Esophagus muscularis mucosa (tissue), 4 donors: ENCODE measurements around the gene STAT3. TPM values are rescaled to one million over a fixed set of nuclear protein-coding genes. Genes with fewer than 3 reads are reported as not detected.
"Not testable (repeated sequence)": the region's sequence is repeated elsewhere in the genome, so short reads cannot be mapped to it uniquely, and the experiment has no call there.

Experiments used
- DNase-seq: peaks from one replicate; pipeline ENCODE4 v3.0.0-alpha.2; 2017; ENCODE audit errors: extremely low spot score
- H3K27ac ChIP-seq, 4 donors: fragments of 200-600 bp; sonication (generic); replicated peaks in 1 of 4; 1 replicate in 3 of 4; 2 replicates in 1 of 4; pipeline ENCODE4 v1.5.1; 2016 to 2019; ENCODE audit warnings: mild to moderate bottlenecking in 1 of 4
- H3K27me3 ChIP-seq, 4 donors: fragments of 200-600 bp; sonication (generic); one replicate each; pipeline versions ENCODE4 v1.5.1 to v1.6.0; 2016 to 2019
- H3K36me3 ChIP-seq, 4 donors: fragments of 200-600 bp; sonication (generic); one replicate each; pipeline ENCODE4 v1.5.1; 2016 to 2019
- H3K4me1 ChIP-seq, 4 donors: fragments of 200-600 bp; sonication (generic); one replicate each; pipeline ENCODE4 v1.5.1; 2016 to 2019
- H3K4me3 ChIP-seq, 4 donors: fragments of 200-600 bp; sonication (generic); 1 replicate in 2 of 4; 2 replicates in 2 of 4; pipeline ENCODE4 v1.5.1; 2016 to 2019; ENCODE audit warnings: mild to moderate bottlenecking in 4 of 4, moderate library complexity in 1 of 4
- H3K9me3 ChIP-seq, 4 donors: fragments of 200-600 bp; sonication (generic); 1 replicate in 3 of 4; 2 replicates in 1 of 4; pipeline ENCODE4 v1.5.1; 2016 to 2019
- EP300 ChIP-seq: sonication (generic); formaldehyde crosslinking; IDR thresholded peaks from one replicate; pipeline ENCODE4 v1.6.1; 2017; ENCODE audit warnings: antibody characterized with exemption
- POLR2A ChIP-seq: fragments of 450-650 bp; IDR thresholded peaks from one replicate; pipeline ENCODE4 v1.6.1; 2017; ENCODE audit warnings: antibody characterized with exemption, moderate library complexity, mild to moderate bottlenecking, low read depth
- POLR2AphosphoS5 ChIP-seq, 2 donors: sonication (generic); formaldehyde crosslinking; IDR thresholded peaks; one replicate each; pipeline ENCODE4 v1.6.1; 2017; ENCODE audit warnings: antibody characterized with exemption in 2 of 2
- WGBS: methylation state at CpG from one replicate; pipeline ENCODE4 v1.1.5; 2018; 5-methylcytosine and 5-hydroxymethylcytosine counted together
- intact Hi-C: fragments of 100-400 bp; cut with DNase I; formaldehyde crosslinking; loops from one replicate; pipeline ENCODE4 v1.15.1; 2023
- total RNA-seq, 4 donors: library from RNA; depleted of rRNA; stranded (reverse); fragments of >200 nt; gene quantifications; one replicate each; pipeline versions ENCODE4 v1.1.0 to v1.2.1, GENCODE V29; 2016
- TF ChIP-seq, protein P1 (sequence below), 3 experiments: fragments of 200-600 bp in 2 of 3; fragments of 450-650 bp in 1 of 3; sonication (generic) in 2 of 3; IDR thresholded peaks; one replicate each; pipeline ENCODE4 v1.5.1; 2017 to 2019; ENCODE audit warnings: antibody characterized with exemption in 3 of 3, mild to moderate bottlenecking in 2 of 3, moderate library complexity in 1 of 3

Gene STAT3
- total RNA-seq, 4 donors from 2014 or later = 137 to 260 (median 211) TPM

DNA sequence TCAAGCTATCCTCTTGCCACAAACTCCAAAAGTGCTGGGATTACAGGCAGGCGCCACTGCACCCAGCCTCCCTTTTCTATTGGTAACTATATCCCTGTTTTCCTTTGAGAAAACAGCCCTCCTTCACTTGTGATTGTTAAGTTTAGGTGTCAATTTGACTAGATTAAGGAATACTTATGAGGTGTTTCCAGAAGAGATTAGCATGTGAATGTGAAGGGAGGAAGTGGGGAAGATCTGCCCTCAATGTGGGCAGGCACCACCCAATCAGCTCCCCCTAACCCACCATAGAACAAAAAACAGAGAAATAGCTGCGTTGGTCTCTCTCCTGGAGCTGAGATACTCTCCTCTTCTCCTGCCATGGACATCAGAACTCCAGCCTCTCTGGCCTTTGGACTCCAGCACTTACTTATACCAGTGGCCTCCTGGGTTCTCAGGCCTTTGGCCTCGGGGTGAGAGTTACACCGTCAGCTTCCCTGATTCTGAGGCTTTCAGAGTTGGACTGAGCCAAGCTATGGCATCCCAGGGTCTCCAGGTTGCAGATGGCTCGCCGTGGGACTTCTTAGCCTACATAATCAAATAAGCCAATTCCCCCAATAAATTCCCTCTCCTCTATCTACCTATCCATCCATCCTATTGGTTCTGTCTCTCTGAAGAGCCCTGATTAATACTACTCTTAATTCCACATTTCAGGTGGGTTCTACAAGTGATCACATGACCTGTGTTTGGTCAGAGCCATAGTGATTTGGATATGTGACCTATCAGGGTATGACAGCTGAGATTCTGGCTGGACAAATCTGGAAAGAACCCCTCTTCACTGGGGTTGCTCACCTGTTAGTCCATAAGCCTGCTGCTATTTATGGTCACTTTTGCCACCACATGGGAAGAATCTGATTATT lies 12.0 kb upstream of the STAT3 start:
- no peaks in the 10 kb centered on the region for H3K27me3 ChIP-seq
- H3K4me3 ChIP-seq = no peak overlapping the region
- peak overlapping the region; percentile 43 to 100 (median 66) for H3K27ac ChIP-seq
- no peak for DNase-seq
- H3K9me3 ChIP-seq = no peaks in the 10 kb centered on the region
- peaks cover 20 to 34% (median 30%) of the 10 kb centered on the region in 4 donors for H3K36me3 ChIP-seq
- 77% methylated on average over 6 of the region's 6 CpGs for WGBS
- H3K4me1 ChIP-seq = peaks cover 42 to 70% (median 64%) of the 10 kb centered on the region in 4 donors
- intact Hi-C loops = no loop called here
- no peak for TF ChIP-seq POLR2AphosphoS5 (IDR thresholded peaks at IDR 0.05)
- no peak for TF ChIP-seq POLR2A

DNA sequence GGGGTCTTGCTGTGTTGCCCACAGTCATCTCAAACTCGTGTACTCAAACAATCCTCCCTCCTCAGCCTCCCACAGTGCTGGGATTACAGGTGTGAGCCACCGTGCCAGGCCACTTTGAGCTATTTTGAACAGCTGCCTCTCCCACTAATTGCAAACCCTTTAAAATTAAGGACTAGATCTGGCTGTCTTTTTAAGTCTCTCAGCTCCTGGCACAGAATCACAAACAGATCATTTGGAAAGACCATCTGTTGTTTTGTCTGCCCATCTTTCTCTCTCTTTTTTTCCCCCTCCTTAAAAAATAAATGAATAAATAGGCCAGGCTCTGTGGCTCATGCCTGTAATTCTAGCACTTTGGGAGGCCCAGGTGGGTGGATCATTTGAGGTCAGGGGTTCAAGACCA lies 10.9 kb upstream of the STAT3 start:
- TF ChIP-seq POLR2A = no peak
- TF ChIP-seq, protein P1, sequence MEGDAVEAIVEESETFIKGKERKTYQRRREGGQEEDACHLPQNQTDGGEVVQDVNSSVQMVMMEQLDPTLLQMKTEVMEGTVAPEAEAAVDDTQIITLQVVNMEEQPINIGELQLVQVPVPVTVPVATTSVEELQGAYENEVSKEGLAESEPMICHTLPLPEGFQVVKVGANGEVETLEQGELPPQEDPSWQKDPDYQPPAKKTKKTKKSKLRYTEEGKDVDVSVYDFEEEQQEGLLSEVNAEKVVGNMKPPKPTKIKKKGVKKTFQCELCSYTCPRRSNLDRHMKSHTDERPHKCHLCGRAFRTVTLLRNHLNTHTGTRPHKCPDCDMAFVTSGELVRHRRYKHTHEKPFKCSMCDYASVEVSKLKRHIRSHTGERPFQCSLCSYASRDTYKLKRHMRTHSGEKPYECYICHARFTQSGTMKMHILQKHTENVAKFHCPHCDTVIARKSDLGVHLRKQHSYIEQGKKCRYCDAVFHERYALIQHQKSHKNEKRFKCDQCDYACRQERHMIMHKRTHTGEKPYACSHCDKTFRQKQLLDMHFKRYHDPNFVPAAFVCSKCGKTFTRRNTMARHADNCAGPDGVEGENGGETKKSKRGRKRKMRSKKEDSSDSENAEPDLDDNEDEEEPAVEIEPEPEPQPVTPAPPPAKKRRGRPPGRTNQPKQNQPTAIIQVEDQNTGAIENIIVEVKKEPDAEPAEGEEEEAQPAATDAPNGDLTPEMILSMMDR (IDR thresholded peaks at IDR 0.05) = no peak
- Histone ChIP-seq H3K27me3 (no peaks in the 10 kb centered on the region), H3K4me1 (peaks cover 34 to 59% (median 54%) of the 10 kb centered on the region in 4 donors), H3K27ac (peak overlapping the region; percentile 56 to 100 (median 66)), H3K36me3 (peaks cover 9 to 24% (median 20%) of the 10 kb centered on the region in 4 donors), H3K9me3 (no peaks in the 10 kb centered on the region), H3K4me3 (no peak overlapping the region)
- 48% methylated on average over 2 of the region's 2 CpGs for WGBS
- no peak for DNase-seq
- intact Hi-C loops = no loop called here

DNA sequence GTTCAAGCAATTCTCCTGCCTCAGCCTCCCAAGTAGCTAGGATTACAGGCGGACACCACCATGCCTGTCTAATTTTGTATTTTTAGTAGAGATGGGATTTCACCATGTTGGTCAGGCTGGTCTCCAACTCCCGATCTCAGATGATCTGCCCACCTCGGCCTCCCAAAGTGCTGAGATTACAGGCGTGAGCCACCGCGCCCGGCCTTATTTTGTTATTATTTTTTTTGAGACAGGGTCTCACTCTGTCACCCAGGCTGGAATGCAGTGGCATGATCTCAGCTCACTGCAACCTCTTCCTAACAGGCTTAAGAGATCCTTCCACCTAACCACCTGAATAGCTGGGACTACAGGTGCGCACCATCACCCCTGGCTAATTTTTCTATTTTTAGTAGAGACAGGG lies 7.4 kb upstream of the STAT3 start:
- 93% methylated on average over 8 of the region's 8 CpGs for WGBS
- H3K9me3 ChIP-seq, H3K4me3 ChIP-seq, DNase-seq, H3K36me3 ChIP-seq, H3K27me3 ChIP-seq, H3K27ac ChIP-seq, intact Hi-C loops: not testable (repeated sequence)
- peaks cover 11 to 27% (median 22%) of the 10 kb centered on the region in 4 donors for H3K4me1 ChIP-seq

DNA sequence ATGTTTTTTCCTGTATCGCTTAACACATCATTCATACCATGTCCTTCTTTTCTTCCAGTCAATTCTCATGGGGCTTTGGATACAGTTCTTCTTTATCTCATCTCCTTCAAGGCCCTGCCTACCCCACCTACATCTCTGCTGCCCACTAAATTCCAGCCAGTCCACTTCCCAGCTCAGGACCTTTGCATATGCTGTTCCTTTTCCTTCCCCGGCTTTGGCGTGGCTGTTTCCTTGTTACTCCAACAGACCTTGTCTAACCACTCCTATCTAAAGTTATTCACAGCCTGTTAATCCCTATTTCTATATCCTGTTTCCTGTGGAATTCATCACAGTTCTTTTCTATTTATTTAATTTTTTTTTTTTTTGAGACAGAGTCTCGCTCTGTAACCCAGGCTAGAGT lies 6.6 kb upstream of the STAT3 start:
- DNase-seq = no peak
- H3K36me3 ChIP-seq = no peaks in the 10 kb centered on the region
- no peaks in the 10 kb centered on the region for H3K27me3 ChIP-seq
- no peaks in the 10 kb centered on the region for H3K9me3 ChIP-seq
- intact Hi-C loops = no loop called here
- 90% methylated on average over 4 of the region's 4 CpGs for WGBS
- no peak overlapping the region for H3K4me3 ChIP-seq
- H3K27ac ChIP-seq = no peak overlapping the region
- peaks cover 6 to 27% (median 21%) of the 10 kb centered on the region in 4 donors for H3K4me1 ChIP-seq
- no peak for TF ChIP-seq EP300
- TF ChIP-seq POLR2A = no peak
- no peak for TF ChIP-seq POLR2AphosphoS5 (IDR thresholded peaks at IDR 0.05)
- TF ChIP-seq, protein P1 (IDR thresholded peaks at IDR 0.05) = no peak

DNA sequence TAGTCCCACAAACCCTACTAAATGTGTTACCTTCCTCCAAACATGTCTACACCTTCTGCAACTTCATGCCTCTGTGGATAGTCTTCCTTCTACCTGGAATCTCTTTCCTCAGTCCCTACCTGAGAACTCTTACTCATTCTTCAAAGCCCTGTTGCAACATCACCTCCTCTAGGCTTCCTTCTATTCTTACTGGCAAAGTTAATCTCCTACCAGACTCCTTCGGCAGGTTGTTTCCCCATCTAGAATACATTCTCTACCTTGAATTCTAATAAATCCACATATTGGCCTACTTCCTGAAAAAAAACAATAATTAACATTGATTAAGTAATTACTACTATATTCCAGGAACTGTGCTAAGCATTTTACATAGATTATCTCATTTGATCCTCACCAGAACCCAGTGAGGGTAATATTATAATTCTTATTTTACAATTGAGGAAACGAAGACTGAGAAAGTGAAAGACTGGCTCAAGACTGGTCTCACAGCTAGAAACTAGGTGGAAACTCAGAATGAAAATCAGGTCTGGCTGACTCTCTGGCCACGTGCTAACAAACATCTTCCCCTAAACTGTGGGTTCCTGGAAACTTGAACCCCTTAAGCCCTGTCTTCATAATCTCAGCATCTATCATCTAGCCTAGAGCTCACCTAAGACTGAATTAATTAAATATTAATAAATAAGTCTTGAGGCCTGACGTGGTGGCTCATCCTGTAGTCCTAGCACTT lies 4.6 kb upstream of the STAT3 start:
- intact Hi-C loops = no loop called here
- no peaks in the 10 kb centered on the region for H3K9me3 ChIP-seq
- no peak for TF ChIP-seq POLR2AphosphoS5 (IDR thresholded peaks at IDR 0.05)
- no peak for TF ChIP-seq POLR2A
- no peak for TF ChIP-seq EP300
- TF ChIP-seq, protein P1 (IDR thresholded peaks at IDR 0.05) = no peak
- no peak overlapping the region for H3K27ac ChIP-seq
- peaks cover 6 to 18% (median 16%) of the 10 kb centered on the region in 4 donors for H3K4me1 ChIP-seq
- no peak for DNase-seq
- 94% methylated on average over 4 of the region's 4 CpGs for WGBS
- no peaks in the 10 kb centered on the region for H3K36me3 ChIP-seq
- no peaks in the 10 kb centered on the region for H3K27me3 ChIP-seq
- H3K4me3 ChIP-seq = no peak overlapping the region

DNA sequence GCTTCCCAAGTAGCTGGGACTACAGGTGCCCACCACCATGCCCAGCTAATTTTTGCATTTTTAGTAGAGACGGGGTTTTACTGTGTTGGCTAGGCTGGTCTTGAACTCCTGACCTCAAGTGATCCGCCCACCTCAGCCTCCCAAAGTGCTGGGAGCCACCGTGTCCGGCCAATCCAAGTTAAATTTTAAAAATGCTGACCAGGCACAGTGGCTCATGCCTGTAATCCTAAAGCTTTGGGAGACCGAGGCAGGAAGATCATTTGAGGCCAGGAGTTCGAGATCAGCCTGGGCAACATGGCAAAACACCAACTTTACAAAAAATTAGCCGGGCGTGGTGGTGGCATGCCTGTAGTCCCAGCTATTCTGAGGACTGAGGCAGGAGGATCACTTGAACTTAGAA lies 3.2 kb upstream of the STAT3 start:
- intact Hi-C loops, H3K27me3 ChIP-seq, DNase-seq, H3K9me3 ChIP-seq, H3K36me3 ChIP-seq, H3K4me3 ChIP-seq, H3K27ac ChIP-seq: not testable (repeated sequence)
- H3K4me1 ChIP-seq = peaks cover 12 to 28% (median 23%) of the 10 kb centered on the region in 4 donors
- WGBS = 91% methylated on average over 8 of the region's 8 CpGs
